ENCODE data around the gene DDIAS. TPM values are rescaled to one million over a fixed set of nuclear protein-coding genes. Genes with fewer than 3 reads are reported as not detected.

Gene DDIAS
- total and polyA plus RNA-seq, 12 donors, result 0.17 to 2.7 (median 0.83) TPM

DNA sequence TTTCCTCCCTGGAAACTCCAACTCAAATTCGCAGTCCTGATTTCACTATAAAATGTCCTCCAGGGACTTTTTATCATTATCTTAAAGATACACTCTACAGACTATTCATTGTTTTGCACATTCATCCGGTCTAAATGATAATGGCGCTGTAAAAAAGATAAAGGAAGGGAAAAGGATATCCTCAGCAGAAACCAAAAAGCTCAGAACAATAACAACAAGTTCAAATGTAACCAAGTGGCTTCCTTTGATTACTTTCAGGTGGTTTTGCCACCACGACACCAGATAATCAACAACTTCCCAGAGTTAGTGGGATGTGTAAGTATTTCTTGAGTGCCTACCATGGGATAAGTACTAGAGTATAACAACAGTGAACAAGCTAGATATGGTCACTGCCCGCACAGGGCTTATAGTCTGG lies 27.6 kb upstream of the DDIAS start:
- DNase-seq, result no peak
- TF ChIP-seq, protein P1, sequence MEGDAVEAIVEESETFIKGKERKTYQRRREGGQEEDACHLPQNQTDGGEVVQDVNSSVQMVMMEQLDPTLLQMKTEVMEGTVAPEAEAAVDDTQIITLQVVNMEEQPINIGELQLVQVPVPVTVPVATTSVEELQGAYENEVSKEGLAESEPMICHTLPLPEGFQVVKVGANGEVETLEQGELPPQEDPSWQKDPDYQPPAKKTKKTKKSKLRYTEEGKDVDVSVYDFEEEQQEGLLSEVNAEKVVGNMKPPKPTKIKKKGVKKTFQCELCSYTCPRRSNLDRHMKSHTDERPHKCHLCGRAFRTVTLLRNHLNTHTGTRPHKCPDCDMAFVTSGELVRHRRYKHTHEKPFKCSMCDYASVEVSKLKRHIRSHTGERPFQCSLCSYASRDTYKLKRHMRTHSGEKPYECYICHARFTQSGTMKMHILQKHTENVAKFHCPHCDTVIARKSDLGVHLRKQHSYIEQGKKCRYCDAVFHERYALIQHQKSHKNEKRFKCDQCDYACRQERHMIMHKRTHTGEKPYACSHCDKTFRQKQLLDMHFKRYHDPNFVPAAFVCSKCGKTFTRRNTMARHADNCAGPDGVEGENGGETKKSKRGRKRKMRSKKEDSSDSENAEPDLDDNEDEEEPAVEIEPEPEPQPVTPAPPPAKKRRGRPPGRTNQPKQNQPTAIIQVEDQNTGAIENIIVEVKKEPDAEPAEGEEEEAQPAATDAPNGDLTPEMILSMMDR (IDR thresholded peaks at IDR 0.05), result no peak
- TF ChIP-seq POLR2A (IDR thresholded peaks at IDR 0.05), result no peak
- no peak overlapping the region for H3K27ac ChIP-seq
- no peaks in the 10 kb centered on the region for H3K36me3 ChIP-seq (replicated peaks in 1 of 2)
- H3K4me1 ChIP-seq (replicated peaks in 1 of 2), result peaks cover 14 to 16% of the 10 kb centered on the region in 2 donors
- no peaks in the 10 kb centered on the region for H3K27me3 ChIP-seq
- intact Hi-C loops (cut with DNase I), result no loop called here
- H3K4me3 ChIP-seq, result no peak overlapping the region
- 58 to 75% (median 70%) methylated on average over 5 of the region's 5 CpGs for WGBS, 4 donors
- no peaks in the 10 kb centered on the region for H3K9me3 ChIP-seq (replicated peaks in 1 of 3)

DNA sequence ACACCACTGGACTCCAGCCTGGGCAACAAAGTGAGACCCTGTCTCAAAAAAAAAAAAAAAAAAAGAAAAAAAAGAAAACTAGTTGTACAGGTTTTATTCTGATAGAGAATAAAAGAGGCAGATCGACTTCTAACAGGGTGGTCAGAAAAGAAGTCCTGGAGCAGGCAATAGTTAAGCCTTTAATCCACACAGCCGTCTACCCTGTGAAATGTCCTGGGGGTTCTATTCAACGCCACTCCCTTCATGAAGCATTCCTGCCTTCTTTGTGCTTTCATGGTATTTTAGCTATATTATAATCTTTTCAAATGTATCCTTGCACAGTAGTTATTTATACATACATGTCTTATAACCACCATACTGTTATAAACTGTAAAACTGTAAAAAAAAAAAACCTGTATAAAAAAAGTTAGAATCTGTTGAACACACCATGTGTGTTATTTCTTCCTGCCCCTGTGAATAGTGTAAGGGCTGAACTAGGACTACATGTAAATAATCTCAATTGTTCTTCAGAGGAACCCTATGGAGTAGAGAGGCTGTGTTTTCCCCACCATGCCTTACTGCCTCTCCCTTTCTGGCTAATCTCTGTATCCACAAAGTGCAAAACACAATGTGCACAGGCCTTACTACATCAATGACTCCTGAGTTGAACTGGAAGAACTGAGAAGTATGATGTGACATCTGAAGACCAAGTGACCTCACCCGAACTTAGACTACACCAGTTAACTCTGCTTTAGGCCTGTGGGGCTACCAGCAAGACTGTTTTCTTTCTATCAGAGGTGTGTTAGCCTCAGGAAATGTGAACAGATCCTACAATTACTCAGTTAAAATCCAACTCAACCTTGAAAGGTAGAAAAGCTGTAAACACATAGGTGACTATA lies 26.7 kb upstream of the DDIAS start:
- Histone ChIP-seq H3K9me3 (replicated peaks in 1 of 3) (no peaks in the 10 kb centered on the region), H3K27ac (no peak overlapping the region), H3K36me3 (replicated peaks in 1 of 2) (no peaks in the 10 kb centered on the region), H3K4me1 (replicated peaks in 1 of 2) (peaks cover 4 to 7% of the 10 kb centered on the region in 2 donors), H3K27me3 (no peaks in the 10 kb centered on the region), H3K4me3 (no peak overlapping the region)
- DNase-seq, result no peak
- intact Hi-C loops (cut with DNase I), result no loop called here
- TF ChIP-seq POLR2A (IDR thresholded peaks at IDR 0.05), result no peak
- TF ChIP-seq, protein P1 (IDR thresholded peaks at IDR 0.05), result no peak
- WGBS, 4 donors, result 95 to 98% (median 97%) methylated on average over 4 of the region's 4 CpGs

DNA sequence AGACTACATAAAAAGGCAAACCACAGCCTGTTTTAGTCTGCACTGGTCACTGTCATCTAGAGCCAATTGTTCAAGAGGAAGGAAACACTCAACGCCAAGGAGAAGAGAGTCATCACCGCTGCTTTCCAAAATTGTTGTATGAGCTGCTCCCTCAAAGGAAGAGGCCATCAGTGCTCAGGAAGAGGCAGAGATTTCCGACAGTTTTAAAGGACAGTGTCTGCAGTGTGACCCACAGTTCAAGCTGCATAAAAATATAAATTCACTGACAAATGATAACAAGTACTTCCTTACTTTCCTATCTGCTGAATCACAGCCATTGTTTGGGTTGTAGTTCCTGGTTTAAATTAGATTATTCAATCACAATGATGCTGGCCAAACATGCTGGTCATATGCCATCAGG lies 17.7 kb upstream of the DDIAS start:
- Histone ChIP-seq H3K4me1 (replicated peaks in 1 of 2) (peaks cover 0 to 20% of the 10 kb centered on the region in 2 donors), H3K27ac (peak overlapping the region in 2 of 5 donors; percentile 27 to 60), H3K9me3 (replicated peaks in 1 of 3) (no peaks in the 10 kb centered on the region), H3K36me3 (replicated peaks in 1 of 2) (no peaks in the 10 kb centered on the region), H3K27me3 (no peaks in the 10 kb centered on the region), H3K4me3 (no peak overlapping the region)
- peak in 1 of 7 donors; percentile 26 for DNase-seq
- intact Hi-C loops (cut with DNase I), result no loop called here
- 48 to 79% (median 70%) methylated on average over 3 of the region's 3 CpGs for WGBS, 4 donors
- TF ChIP-seq POLR2A (IDR thresholded peaks at IDR 0.05), result no peak
- TF ChIP-seq, protein P1 (IDR thresholded peaks at IDR 0.05), result no peak

DNA sequence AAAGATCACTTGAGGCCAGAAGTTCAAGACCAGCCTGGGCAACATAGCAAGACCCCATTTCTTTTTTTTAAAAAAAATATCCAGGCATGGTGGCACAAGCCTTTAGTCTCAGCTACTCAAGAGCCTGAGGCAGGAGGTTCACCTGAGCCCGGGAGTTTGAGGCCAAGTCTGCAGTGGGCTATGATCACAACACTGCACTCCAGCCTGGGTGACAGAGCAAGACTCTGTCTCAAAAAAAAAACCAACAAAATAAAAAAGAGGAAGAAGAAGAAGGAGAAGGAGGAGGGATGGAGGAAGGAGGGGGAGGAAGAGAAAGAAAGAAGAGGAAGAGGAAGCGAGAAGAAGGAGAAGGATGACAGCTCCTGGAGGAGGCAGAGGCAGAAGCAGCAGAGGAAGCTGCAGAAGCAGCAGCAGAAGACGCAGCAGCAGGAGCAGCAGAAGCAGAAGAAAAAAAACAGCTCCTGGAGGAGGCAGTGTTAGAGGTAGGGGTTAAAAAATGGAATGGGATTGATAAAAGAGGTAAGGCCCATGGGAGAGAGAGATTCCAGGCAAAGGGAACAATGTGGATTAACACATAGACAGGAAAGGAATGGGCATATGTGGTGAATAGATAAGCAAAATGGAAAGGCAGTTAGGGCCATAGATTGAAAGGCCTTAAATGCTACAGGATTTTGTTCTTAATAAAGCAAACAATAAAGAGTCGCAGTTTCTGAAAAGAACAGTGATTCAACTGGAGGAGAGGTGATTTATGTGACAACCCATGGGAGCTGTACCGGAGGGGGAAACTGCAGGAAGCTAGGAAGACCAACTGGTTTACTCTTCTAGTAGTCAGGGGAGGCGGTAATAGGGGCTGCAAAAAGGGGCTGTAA lies 12.2 kb upstream of the DDIAS start:
- WGBS, 4 donors, result 47 to 54% (median 51%) methylated on average over 6 of the region's 6 CpGs
- no peak overlapping the region for H3K4me3 ChIP-seq

More for the DNA sequence above, 12.2 kb upstream of the DDIAS start:
- Histone ChIP-seq H3K9me3 (replicated peaks in 1 of 3) (no peaks in the 10 kb centered on the region), H3K36me3 (replicated peaks in 1 of 2) (no peaks in the 10 kb centered on the region), H3K27ac (peak overlapping the region in 3 of 5 donors; percentile 1 to 15 (median 13)), H3K4me1 (replicated peaks in 1 of 2) (peaks cover 14 to 22% of the 10 kb centered on the region in 2 donors), H3K27me3 (no peaks in the 10 kb centered on the region)
- no peak for DNase-seq
- TF ChIP-seq POLR2A (IDR thresholded peaks at IDR 0.05), result no peak
- TF ChIP-seq, protein P1 (IDR thresholded peaks at IDR 0.05), result no peak
- intact Hi-C loops (cut with DNase I), result no loop called here
